HG03342 (cell line): ENCODE results near the gene ZSWIM6.
A peak's percentile ranks its signal among the peaks of the same experiment; 100 is the strongest.

Source experiments
- ATAC-seq: cut with Tn5 transposase; IDR thresholded peaks from one replicate; pipeline ENCODE4 v1.9.1; 2021; ENCODE audit warnings: mild to moderate bottlenecking, moderate library complexity; ENCODE audit not compliant: unreplicated experiment

The ZSWIM6 gene

DNA sequence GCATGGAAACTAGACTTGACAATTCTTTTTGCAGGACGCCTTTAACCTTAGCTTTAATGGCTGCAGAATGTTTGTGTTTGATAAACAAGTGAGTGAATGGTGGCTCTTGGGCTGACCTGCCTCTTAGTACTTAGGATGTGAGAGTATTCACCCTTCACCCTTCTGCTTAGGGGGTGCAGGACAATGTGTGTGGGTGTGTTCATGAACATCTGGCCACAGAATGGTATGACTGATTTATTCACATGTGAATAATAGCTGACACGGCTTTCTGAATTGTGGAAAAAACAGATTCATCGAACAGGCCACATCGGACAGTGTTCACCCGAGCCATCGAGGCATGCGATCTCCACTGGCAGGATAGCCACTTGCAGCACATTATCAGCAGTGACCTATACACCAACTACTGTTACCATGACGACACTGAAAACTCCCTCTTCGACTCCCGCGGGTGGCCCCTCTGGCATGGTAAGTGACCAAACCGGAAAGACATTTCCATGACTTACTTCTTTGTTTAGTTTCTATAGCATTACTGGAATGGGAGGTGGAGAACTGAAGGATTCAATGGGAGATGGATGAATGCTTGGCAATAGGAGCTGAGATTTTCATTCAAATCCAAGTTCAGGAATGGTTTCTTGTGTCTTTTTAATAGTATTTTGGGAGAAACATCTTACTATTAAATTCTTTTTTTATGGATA lies 193.6 kb downstream of the ZSWIM6 start:
- no peak for ATAC-seq

DNA sequence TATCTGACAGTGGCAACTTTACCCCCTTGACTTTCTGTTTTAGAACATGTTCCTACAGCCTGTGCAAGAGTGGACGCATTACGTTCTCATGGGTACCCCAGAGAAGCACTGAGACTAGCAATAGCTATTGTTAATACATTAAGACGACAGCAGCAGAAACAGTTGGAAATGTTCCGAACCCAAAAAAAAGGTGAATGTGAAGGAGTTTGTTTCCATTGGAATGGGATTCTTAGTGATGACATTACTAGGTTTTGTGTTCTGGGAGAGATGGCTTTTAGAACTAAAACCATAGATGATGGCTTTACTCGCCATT lies 194.1 kb downstream of the ZSWIM6 start:
- no peak for ATAC-seq

DNA sequence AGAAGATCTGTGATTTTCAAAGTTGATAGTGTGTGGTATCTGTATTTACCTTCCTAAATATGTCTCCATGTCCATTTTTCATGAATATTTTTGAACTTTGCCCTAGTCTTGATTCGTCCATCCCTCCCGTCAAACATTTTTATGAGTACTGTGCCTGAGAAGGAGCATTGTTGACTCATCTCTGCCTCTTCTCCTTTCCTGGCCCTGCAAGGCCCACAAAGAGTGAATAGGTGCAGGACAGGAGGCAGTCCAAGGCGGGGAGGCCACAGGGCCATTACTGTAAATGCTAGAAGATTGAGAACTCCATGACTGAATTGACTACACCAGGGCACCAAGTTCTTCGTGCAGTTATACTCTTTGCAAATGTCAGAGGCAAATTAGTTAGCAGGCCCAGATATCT lies 200.9 kb downstream of the ZSWIM6 start:
- ATAC-seq = no peak

DNA sequence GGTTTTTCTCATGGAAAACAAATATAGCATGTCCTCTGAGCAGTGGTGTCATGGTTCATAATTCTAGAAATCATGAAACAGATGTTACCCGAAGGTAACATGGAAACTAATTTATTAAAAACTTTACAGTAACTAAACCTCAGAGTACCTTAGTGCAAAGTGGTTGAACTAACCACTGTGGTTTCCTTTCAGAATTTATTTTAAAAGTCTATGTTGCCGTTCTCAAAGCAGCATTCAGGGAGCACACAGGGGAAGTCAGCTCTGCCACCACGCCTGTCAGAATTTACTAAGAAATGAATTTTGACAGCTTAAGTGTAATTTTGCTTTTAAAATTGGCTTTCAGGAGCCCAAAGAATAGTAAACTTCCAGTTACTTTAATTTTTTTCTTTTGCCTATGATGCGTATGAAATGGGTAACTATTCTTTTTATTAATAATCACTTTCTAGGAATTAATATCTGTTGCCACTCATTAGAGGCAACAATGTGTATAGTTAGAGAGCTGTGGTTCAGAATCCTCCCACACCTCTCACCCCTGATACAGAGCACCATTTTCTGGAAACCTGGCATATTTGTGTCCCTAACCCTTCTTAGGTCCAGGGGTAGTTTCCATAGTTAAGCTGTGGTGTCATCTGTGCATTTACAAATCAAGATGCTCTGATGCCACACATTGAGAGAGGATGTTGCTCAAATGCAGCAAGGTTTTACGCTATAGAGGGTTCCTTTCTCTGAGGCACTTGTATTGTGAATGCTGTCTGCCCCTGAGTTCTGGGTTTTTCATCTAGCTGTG lies 202.6 kb downstream of the ZSWIM6 start:
- peak; percentile 84 for ATAC-seq

DNA sequence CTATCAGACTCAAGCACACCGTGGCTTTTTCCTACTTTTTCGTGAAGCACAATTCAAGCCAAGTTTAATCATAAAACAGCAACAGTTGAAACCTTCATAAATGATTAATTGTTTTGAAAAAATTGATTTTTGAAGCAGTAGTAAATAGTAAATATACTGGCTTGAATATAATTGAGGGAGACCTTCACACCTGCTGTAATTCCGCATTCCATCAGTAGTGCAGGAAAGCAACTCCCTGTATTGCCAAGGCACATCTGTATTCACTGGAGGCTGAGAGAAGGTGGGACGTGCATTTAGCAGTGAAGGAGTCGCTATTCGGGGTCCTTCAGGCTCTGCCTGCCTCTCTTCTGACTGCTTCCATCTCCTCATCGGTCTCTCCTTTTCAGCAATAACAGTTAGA lies 203.8 kb downstream of the ZSWIM6 start:
- ATAC-seq = no peak

DNA sequence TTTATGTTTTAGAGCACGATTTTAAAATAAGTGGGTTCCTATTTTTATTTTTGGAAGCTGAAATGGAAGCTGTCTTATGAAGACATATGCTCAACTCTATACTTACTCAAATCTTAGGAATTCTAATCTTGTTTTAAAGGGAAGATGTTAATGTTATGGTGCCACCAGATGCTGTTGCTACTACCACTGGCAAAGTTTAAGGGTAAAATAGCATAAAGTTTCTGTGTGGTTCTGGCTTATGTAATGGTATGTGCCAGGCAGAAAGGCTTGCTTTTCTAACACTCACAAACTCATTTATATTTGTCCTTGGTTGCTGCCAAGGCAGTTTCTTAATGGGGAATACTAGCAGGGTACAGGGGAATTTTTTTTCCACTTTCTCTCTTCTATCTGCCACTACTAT lies 204.9 kb downstream of the ZSWIM6 start:
- no peak for ATAC-seq

DNA sequence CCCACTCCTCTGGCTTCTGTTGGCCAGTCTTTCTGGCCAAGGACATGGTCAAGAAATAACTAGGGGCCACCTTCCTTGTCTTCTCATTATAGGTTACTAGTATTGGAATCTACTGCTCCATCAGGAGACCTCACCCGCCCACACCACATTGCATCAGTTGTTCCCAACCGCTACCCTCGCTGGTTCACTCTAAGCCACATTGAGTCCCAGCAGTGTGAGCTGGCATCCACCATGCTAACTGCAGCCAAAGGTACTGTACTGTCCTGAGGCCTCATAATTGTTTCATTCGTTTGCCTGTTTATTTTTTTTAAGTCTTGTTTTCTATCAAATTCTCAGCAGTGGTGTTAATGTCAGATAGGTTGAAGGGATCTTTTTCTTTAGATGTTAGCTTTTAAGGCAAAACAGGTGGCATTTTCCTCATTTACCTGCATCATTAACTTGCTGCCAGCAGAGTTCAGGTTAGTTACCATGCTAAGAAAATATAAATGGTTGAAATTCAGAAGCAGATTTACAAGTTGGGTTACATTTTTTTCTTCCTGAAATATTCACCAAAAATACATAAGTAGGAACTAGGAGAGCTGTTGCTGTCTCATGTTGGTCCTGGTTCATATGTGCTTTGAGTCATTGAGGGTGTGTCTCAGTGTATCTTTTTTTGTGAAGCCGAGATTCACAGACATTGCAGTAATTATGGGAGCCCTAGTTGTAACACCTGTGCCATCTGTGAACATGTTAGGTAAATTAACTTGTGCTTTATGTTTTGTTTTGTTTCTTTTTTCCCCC lies 206.9 kb downstream of the ZSWIM6 start:
- ATAC-seq = no peak

DNA sequence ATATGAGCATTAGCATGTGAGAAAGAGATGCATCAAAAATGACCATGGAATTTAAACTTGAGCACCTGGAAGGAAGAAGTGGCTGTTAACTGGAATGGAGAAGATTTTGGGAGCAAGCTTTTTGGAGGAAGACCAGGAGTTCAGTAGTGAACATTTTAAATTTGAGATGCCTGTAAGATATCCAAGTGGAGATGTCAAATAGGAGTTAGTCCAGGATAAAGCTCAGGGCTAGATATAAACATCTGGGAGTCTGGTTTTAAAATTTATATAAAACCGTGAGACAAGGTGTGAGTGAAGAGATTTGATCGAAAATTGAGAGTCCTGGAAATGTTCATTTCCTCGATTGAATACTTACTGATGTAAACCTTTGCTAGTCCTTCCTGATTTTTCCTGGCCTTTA lies 217.5 kb downstream of the ZSWIM6 start:
- ATAC-seq = no peak

DNA sequence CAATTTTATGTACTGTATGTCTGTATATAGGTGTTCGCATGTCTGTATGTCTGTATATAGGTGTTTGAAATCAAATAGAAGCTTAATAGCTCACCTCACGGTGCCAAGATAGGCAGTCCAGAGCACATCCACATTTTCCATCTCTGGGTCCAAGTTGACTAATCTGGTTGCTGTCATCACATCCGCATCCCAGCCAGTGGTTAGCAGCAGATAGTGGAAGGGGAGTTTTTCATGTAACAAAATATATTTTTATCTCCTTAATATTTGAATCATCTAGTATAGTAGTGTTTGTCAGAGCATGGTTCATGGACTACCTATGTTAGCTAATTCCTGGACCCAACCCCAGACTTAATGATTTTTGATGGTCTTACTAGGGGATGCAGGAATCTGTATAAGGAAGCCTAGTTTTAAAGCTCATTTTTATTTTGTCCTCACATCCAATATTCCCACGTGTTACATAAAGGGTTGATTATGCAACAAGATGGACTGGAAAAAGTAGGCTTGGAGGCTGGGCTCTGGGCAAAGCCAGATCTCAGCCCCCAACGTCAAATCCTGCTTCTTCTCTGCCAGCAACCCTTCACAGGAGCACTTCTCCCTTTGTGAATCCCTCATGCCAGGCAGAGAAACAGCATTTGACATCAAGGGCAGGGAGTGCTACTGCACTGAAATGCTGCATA lies 219.7 kb downstream of the ZSWIM6 start:
- no peak for ATAC-seq

DNA sequence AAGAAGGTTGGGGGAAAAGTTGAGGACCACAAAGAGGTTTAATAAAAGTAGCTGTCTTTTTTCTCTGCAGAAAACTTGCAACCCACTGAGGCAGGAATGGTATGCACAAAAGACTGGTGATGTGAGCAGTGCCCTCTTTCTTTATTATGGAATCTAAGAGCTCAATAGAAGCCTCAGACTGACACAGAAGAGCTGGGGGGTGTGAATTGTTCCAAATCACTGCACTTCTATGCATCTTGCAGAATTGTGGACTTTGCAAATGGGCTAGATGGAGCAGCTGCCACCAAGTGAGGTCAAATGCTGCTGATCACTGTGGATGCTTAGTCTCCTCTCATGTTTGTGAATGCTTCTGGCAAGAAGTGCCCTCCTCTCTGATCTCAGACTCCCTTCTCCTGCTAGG lies 227.1 kb downstream of the ZSWIM6 start:
- ATAC-seq = no peak

DNA sequence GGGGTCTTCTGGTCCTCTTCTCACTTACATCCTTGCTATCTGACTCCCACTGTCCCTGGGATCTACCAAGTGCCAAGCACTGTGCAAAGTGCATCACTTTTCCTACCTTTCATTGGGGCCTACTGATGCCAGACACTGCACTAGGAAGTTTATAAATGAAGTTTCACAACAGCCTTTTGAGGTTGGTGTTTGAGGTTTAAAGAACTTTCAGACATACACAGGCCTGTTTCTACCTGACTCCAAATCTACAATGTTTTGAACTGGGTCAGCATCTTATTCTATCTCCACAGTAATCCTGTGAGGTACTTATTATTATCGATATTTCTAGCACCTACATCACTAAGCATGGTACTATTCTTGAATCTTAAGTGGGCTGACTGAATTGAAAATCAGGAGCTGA lies 227.7 kb downstream of the ZSWIM6 start:
- no peak for ATAC-seq

DNA sequence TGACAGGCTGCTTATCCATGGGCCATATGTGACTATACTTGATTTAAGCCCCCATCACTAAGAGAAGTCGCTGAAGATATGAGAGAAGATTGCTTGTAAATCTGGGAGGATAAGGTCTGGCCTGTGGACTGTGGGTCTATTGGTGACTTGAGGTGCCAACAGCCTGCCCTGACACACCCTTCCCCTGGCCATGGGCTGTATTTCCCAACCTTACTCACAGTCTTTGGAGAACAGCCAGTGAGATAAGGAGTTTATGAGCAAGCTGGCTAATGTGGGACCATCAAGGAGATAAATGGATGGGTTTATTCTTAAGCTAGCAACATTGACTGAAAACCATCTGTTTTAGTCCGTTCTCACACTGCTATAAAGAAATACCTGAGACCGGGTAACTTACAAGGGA lies 231.3 kb downstream of the ZSWIM6 start:
- ATAC-seq = no peak

DNA sequence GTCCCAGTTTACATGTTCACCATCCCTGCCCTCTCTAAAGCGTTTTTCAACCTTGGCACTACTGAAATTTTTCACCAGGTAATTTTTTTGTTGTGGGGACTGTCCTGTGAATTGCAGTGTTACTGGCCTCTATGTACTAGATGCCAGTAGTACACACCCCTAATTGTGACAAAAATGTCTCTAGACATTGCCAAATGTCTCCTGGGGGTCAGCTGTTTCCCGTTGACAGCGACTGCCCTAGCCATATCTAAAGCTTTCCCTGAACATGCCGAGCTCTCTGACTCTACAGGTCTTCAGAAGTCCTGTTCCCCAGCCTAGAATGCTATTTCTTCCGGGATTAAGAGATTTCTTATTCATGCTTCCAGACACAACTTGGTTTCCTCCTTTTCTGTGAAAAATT lies 235.3 kb downstream of the ZSWIM6 start:
- ATAC-seq = no peak

DNA sequence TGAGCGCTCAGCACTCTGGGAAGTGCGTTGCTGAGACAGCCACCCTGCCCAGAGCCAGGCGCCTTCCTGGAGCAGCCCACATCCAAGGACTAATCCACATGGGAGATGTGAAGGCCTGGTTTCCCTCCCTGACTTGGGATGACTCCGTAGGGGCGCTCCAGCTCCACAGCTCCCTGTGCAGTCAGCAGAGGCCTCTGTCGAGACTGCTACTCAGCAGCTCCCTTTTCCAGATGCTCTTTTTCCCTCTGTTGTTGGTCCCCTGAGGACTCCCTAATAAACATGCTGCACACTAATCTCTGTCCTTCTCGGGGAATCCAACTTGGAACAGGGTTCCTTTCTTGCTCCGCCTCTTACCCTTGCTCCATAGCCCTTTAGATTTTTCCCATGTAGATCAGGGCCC lies 237.3 kb downstream of the ZSWIM6 start:
- ATAC-seq = no peak

DNA sequence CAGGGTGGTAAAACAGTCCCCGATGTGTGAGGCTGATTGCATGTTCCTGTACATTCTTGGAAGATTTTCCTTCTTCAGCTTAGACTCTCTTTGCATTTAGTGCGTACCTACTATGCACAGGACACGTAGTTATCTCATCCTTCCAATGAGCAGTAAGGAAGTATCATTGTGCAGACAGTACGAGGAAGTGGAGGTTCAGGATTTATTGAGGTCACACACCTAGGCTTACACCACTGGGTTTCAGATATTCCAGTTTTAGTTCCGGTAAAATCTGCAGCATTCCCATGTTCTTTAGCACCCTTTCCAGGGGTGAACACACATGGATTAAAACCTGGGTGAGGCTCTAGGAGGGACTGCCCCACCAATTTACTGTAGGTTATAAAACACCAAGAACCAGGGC lies 238.7 kb downstream of the ZSWIM6 start:
- ATAC-seq = no peak

DNA sequence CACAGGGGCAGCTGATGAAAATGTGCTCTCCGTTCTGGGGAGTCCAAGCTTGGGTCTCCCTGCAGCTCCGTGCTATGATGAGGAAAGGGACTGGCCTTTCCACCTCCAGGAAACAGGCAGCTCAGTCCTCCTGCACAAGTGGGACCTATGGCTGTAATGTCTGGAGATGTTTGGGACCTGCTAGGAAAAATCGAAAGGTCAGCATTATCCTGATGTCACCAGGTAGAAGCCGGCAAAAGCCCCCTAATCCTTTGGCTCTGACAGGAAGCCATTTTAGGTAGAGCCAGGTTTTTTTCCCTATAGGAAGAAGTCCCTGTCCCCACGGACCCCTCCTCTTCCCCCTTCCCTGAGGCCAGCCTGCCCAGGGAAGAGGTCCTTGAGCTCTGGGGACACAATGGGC lies 240.9 kb downstream of the ZSWIM6 start:
- ATAC-seq = no peak

DNA sequence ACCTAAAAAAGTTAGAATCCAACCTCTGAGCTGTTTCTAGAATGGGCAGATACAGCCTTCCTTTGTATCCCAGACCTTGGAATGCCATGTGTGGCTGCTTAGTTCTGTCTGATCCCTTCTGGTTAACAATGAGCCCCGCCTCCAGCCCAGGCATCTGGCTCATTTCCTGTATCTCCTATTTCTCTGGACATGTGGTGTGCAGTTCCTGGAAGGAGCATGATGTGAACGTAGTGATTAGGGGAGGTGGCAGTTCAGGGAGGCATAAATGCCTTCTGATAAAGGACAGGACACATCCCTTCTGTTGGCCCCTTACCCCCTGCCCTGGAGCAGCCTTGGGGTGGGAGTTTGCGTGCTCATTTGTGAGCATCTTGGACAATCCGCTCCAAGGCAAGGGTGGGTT lies 243.0 kb downstream of the ZSWIM6 start:
- ATAC-seq = no peak

DNA sequence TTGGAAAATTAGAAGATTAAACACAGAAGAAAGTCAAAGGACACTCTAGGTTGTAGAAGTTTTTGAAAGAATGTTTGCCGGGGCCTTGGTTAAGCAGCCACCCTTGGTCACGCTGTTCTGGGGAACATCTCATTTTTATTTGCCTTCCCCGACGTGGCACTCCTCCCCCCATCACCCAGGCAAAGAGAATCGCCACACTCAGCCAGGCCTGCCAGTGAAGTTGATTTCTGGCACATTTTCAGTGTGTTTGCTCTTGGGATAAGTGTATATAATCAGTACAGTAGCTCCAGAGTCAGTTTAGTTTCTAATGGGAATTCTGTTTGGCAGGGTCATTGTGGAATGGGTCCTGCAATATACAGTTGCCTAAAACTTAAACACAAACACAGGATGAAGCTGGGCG lies 243.5 kb downstream of the ZSWIM6 start:
- ATAC-seq = no peak

DNA sequence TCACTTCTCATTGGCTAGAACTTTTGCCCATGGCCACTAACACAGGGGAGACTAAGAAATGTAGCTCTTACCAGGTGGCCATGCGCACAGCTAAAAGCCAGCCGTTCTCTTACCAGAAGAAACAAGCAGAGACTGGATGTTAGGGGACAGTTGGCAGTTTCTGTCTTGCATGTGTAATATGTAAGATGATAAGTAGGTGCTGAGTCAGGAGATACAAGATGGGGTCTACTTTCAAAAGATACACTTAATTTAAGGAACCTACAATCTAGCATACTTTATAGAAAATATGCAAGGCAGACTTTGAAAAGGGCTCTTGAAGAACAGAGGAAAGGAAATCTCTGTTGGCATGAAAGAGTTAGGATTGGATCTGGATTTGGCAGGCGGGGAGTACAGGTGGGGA lies 244.5 kb downstream of the ZSWIM6 start:
- no peak for ATAC-seq

DNA sequence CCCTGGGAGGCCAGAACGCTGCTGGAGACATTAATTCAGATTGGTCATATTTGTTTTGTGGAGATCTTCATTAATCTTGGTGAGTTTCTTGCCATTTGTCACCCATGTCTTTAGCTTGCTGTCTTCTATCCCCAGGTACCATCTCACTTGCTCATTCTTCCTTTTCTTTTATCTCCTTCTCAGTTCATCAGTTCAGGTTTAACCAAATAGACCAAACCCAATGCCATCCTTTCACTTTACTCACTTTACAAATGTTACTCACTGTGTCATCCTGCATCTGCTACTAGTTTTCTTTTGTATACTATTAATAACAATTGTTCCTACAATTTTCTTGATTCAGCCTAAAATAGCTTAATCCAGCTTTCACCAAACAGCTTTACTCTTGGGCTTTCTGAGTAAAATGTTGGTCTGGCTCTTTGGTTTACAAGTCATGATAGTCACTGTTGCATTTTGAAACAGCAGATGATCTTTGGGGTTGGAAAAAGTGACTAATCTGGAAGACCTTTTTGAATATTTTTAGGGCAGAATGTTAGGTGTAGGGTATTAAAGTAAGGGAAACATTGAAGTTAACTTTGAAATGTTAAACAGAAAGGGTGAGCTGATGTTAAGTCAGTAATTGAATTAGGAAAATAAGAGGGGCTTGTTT lies 246.9 kb downstream of the ZSWIM6 start:
- ATAC-seq = no peak

DNA sequence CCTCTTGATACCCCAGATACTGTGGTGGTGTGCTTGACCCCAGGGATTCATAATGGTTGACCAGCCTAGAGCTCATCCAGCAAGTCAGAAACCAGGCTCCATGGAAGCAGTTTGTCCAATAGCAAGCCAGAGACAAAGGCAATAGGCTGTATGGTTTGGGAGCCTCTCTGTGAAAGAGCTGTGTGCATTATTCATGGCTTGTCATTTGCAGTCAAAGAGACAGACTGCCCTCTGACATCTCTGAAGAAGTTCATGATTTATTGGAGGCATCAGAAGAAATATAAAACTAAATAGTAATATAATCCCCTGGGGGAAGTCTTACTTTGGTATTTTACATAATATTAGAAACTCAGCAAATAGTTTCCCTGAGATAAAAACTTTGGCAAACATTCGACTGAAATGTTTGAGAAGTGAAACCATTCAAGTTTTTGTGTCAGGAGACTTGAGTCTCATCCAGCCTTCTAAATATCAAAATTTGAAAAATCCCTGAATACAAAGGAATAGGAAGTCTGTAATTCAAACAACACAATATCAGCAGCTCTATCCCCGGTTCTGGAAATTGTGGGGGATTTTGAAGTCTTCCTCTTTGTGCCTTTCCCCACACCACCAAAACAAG lies 250.3 kb downstream of the ZSWIM6 start:
- ATAC-seq = no peak
